GM12878 (cell line): ENCODE results near the gene TGFBR3.

Experiments
- ATF7 ChIP-seq: fragments of 450-650 bp; IDR thresholded peaks from 2 replicates; pipeline ENCODE4 v1.6.1; 2016; ENCODE audit warnings: low read depth, mild to moderate bottlenecking
- CHD4 ChIP-seq: fragments of 200-600 bp; sonication (generic); IDR thresholded peaks from 2 replicates; pipeline ENCODE4 v1.6.1; 2016; ENCODE audit warnings: mild to moderate bottlenecking
- CTCF ChIP-seq, 3 experiments: IDR thresholded peaks in 2 of 3; conservative IDR thresholded peaks in 1 of 3; 2 replicates each; pipeline ENCODE4 v1.5.1; 2011; ENCODE audit warnings: low read depth in 3 of 3, low read length in 3 of 3, mild to moderate bottlenecking in 3 of 3, control low read depth in 2 of 3, moderate library complexity in 2 of 3, inconsistent platforms in 1 of 3, mixed read lengths in 1 of 3; ENCODE audit not compliant: control insufficient read depth in 2 of 3, insufficient read depth in 1 of 3; ENCODE audit errors: extremely low read depth in 1 of 3
- HDAC6 ChIP-seq: fragments of 200-600 bp; sonication (generic); IDR thresholded peaks from one replicate; pipeline ENCODE4 v1.8.0; 2017; ENCODE audit warnings: antibody characterized with exemption; ENCODE audit not compliant: unreplicated experiment
- MEF2B ChIP-seq: fragments of 450-650 bp; IDR thresholded peaks from 2 replicates; pipeline ENCODE4 v1.6.1; 2018; ENCODE audit warnings: mild to moderate bottlenecking, moderate library complexity; ENCODE audit not compliant: partially characterized antibody, poor library complexity, severe bottlenecking
- MYC ChIP-seq: IDR thresholded peaks from 2 replicates; pipeline ENCODE4 v1.6.1; 2011; ENCODE audit warnings: mild to moderate bottlenecking, low read length, moderate library complexity, inconsistent platforms; ENCODE audit not compliant: insufficient read depth, insufficient replicate concordance, insufficient read length, severe bottlenecking
- PKNOX1 ChIP-seq: fragments of 450-650 bp; IDR thresholded peaks from 2 replicates; pipeline ENCODE4 v1.6.1; 2016; ENCODE audit warnings: mild to moderate bottlenecking
- POLR2A ChIP-seq: IDR thresholded peaks from 2 replicates; pipeline ENCODE4 v1.6.1; 2011; ENCODE audit warnings: low read depth, mild to moderate bottlenecking, low read length
- ZNF217 ChIP-seq: fragments of 450-650 bp; IDR thresholded peaks from 2 replicates; pipeline ENCODE4 v1.6.1; 2017; ENCODE audit warnings: antibody characterized with exemption, mild to moderate bottlenecking

GRCh38 chr1:91805311-91805801 lies 80.6 kb downstream of the TGFBR3 start:
- TF ChIP-seq CTCF (IDR thresholded peaks at IDR 0.05 in 2 of 3, conservative IDR thresholded peaks at IDR 0.05 in 1 of 3; ENCODE audit: control insufficient read depth in 2 of 3, extremely low read depth in 1 of 3, insufficient read depth in 1 of 3, low read depth in 3 of 3, low read length in 3 of 3) (no peak), MYC (no peak), POLR2A (no peak), HDAC6 (no peak), ZNF217 (no peak), CHD4 (no peak), ATF7 (no peak), MEF2B (no peak), PKNOX1 (no peak)
